ENCODE data around the gene CTCF. TPM values are rescaled to one million over a fixed set of nuclear protein-coding genes. Genes with fewer than 3 reads are reported as not detected.

Gene CTCF
- total and polyA plus RNA-seq, 10 of the 15 experiments (the other 5 are each of a cell fraction or from before 2014, with no cell fraction given), result 9.1 to 55.0 (median 41.8) TPM

GRCh38 chr16:67551091-67551490 is 11.2 kb upstream of the CTCF start:
- intact Hi-C loops (cut with micrococcal nuclease; ENCODE audit: unreplicated experiment) (no loop called here), in situ Hi-C loops (cut with MboI) (no loop called here)
- Histone ChIP-seq H3K36me3 (ENCODE audit: control insufficient read depth in 2 of 2, insufficient read depth in 2 of 2, low read length in 1 of 2) (peaks cover 2 to 7% of the 10 kb centered on the region in 2 experiments; a peak in 2 of 4 replicates), H3K79me2 (ENCODE audit: control insufficient read depth, insufficient read depth, low read length) (peaks cover 2% of the 10 kb centered on the region; the same call in 1 of the 2 replicates), H3K9ac (ENCODE audit: control insufficient read depth, insufficient read depth, low read length) (no peak overlapping the region), H3K4me1 (ENCODE audit: control insufficient read depth, insufficient read depth, low read length) (peaks cover 52% of the 10 kb centered on the region), H3K9me3 (replicated peaks; ENCODE audit: control insufficient read depth, insufficient read depth, low read length) (no peaks in the 10 kb centered on the region), H2AFZ (ENCODE audit: control insufficient read depth, low read depth, low read length) (no peak overlapping the region), H3K27me3 (replicated peaks in 1 of 2; ENCODE audit: control insufficient read depth in 2 of 2, insufficient read depth in 2 of 2, low read length in 1 of 2) (no peaks in the 10 kb centered on the region), H3K4me2 (ENCODE audit: control insufficient read depth, insufficient read depth) (no peak overlapping the region), H3K27ac (ENCODE audit: control insufficient read depth, insufficient read depth) (no peak overlapping the region), H4K20me1 (ENCODE audit: control insufficient read depth, insufficient read depth) (no peaks in the 10 kb centered on the region), H3K4me3 (no peak overlapping the region)
- no peak for FAIRE-seq
- CTCF ChIA-PET, result interaction anchor here (1.0 to 3.6 kb wide), 5 partner anchors 8 to 93 kb away, joined by 3 to 17 read pairs (median 5); partner anchors contain the start of gene CTCF
- POLR2A ChIA-PET, result interaction anchor here (2.2 to 4.4 kb wide), 2 partner anchors 12 to 21 kb away, joined by 8 to 18 read pairs; partner anchors contain the start of gene CTCF
- RAD21 ChIA-PET (ENCODE audit: unreplicated experiment), result interaction anchor here (1.4 to 3.9 kb wide), 2 partner anchors 11 to 93 kb away, joined by 3 to 14 read pairs; partner anchors contain the start of genes CARMIL2 and CTCF
- no peak for DNase-seq (ENCODE audit: low read depth, low spot score)
- WGBS (ENCODE audit: insufficient coverage, insufficient replicate concordance, low lambda C conversion rate, missing lambda C conversion rate), result 97% methylated on average over 2 of the region's 2 CpGs
- no peak for ATAC-seq
- SMC1A ChIA-PET (ENCODE audit: uncharacterized antibody, unreplicated experiment), result no interaction called here
- BruUV-seq (replicated peaks), result no TSS peak
- TF ChIP-seq NFYB (IDR thresholded peaks at IDR 0.05; ENCODE audit: insufficient read depth, low read depth, low read length), result no peak
- no peak for TF ChIP-seq RCOR1 (conservative IDR thresholded peaks at IDR 0.05; ENCODE audit: low read depth, low read length)
- TF ChIP-seq ZNF687 (IDR thresholded peaks at IDR 0.05), result no peak
- TF ChIP-seq ATF7 (IDR thresholded peaks at IDR 0.05; ENCODE audit: low read depth), result no peak
- TF ChIP-seq CREB1 (IDR thresholded peaks at IDR 0.05; ENCODE audit: low read depth), result no peak
- TF ChIP-seq TCF12 (IDR thresholded peaks at IDR 0.05; ENCODE audit: low read depth, low read length), result no peak
- no peak for TF ChIP-seq ZNF207 (IDR thresholded peaks at IDR 0.05; ENCODE audit: borderline replicate concordance)
- no peak for TF ChIP-seq BACH1 (IDR thresholded peaks at IDR 0.05; ENCODE audit: borderline replicate concordance)
- no peak for TF ChIP-seq RELA (IDR thresholded peaks at IDR 0.05; ENCODE audit: borderline replicate concordance, partially characterized antibody)
- no peak for TF ChIP-seq NBN (IDR thresholded peaks at IDR 0.05)
- TF ChIP-seq IRF5 (IDR thresholded peaks at IDR 0.05; ENCODE audit: borderline replicate concordance), result no peak
- no peak for TF ChIP-seq TARDBP (IDR thresholded peaks at IDR 0.05; ENCODE audit: borderline replicate concordance)
- no peak for TF ChIP-seq CHD4 (IDR thresholded peaks at IDR 0.05)
